ENCODE measurements around the gene NSDHL.

- TF ChIP-seq POLR2A (IDR thresholded peaks at IDR 0.05; ENCODE audit: low read length) (no peak), GATA1 (IDR thresholded peaks at IDR 0.05; ENCODE audit: low read depth, low read length) (no peak)
Measured at GRCh38 chrX:152881289-152881688, 50.4 kb downstream of the NSDHL start.
